Loucy (cell line): ENCODE data around the gene DOC2A.

Experiments used
- H2AFZ ChIP-seq: fragments of 200-600 bp; sonication (generic); 2 replicates; pipeline ENCODE4 v1.6.0; 2016; ENCODE audit warnings: antibody characterized with exemption, mild to moderate bottlenecking, low read length, moderate library complexity
- H3F3A ChIP-seq: fragments of 200-600 bp; 2 replicates; pipeline ENCODE4 v1.6.0; 2016; ENCODE audit warnings: antibody characterized with exemption, low read depth, mild to moderate bottlenecking
- H3K27me3 ChIP-seq: fragments of 200-600 bp; sonication (generic); 2 replicates; pipeline ENCODE4 v1.6.1; 2014; ENCODE audit warnings: low read length, mild to moderate bottlenecking; ENCODE audit not compliant: insufficient read depth, poor library complexity, severe bottlenecking
- H3K36me3 ChIP-seq: fragments of 200-600 bp; sonication (generic); 2 replicates; pipeline ENCODE4 v1.6.1; 2016; ENCODE audit warnings: low read length; ENCODE audit not compliant: insufficient read depth
- H3K4me1 ChIP-seq: fragments of 200-600 bp; sonication (generic); 2 replicates; pipeline ENCODE4 v1.5.1; 2014; ENCODE audit warnings: low read length, mild to moderate bottlenecking; ENCODE audit not compliant: insufficient read depth, poor library complexity, severe bottlenecking
- H3K4me2 ChIP-seq: fragments of 200-600 bp; sonication (generic); 2 replicates; pipeline ENCODE4 v1.6.0; 2014; ENCODE audit warnings: antibody characterized with exemption, low read length, low read depth, mild to moderate bottlenecking; ENCODE audit not compliant: poor library complexity, severe bottlenecking
- H3K4me3 ChIP-seq: fragments of 200-600 bp; sonication (generic); 2 replicates; pipeline ENCODE4 v1.5.1; 2014; ENCODE audit warnings: low read length, mild to moderate bottlenecking, mixed read lengths; ENCODE audit not compliant: poor library complexity, severe bottlenecking
- H3K79me2 ChIP-seq: fragments of 200-600 bp; sonication (generic); 2 replicates; pipeline ENCODE4 v1.6.1; 2014; ENCODE audit warnings: low read length; ENCODE audit not compliant: insufficient read depth
- H3K9ac ChIP-seq: fragments of 200-600 bp; sonication (generic); 2 replicates; pipeline ENCODE4 v1.6.0; 2014; ENCODE audit warnings: mild to moderate bottlenecking, low read depth, low read length, moderate library complexity; ENCODE audit not compliant: poor library complexity, severe bottlenecking
- H3K9me2 ChIP-seq: fragments of 200-600 bp; sonication (generic); replicated peaks from 2 replicates; pipeline ENCODE4 v1.6.1; 2016; ENCODE audit warnings: low read depth, low read length, mixed read lengths
- H3K9me3 ChIP-seq: fragments of 200-600 bp; sonication (generic); 2 replicates; pipeline ENCODE4 v1.6.1; 2014; ENCODE audit warnings: mild to moderate bottlenecking, antibody characterized with exemption, low read length, low read depth; ENCODE audit not compliant: insufficient read depth
- H4K20me1 ChIP-seq: fragments of 200-600 bp; sonication (generic); 2 replicates; pipeline ENCODE4 v1.6.0; 2014; ENCODE audit warnings: antibody characterized with exemption, low read length, mild to moderate bottlenecking; ENCODE audit not compliant: insufficient read depth, poor library complexity, severe bottlenecking
- CTCF ChIP-seq: fragments of 200-600 bp; sonication (generic); conservative IDR thresholded peaks from 2 replicates; pipeline ENCODE4 v1.5.1; 2014; ENCODE audit warnings: mild to moderate bottlenecking, antibody characterized with exemption, low read length
- EZH2phosphoT487 ChIP-seq: fragments of 200-600 bp; IDR thresholded peaks from 2 replicates; pipeline ENCODE4 v1.6.1; 2018; ENCODE audit warnings: antibody characterized with exemption, mild to moderate bottlenecking, moderate library complexity, borderline replicate concordance

Gene DOC2A

GRCh38 chr16:29971304-29971703 lies 39.5 kb downstream of the DOC2A start:
- Histone ChIP-seq H2AFZ (no peak overlapping the region), H3F3A (no peaks in the 10 kb centered on the region; the same call in 1 of the 2 replicates), H3K4me2 (no peak overlapping the region), H3K36me3 (0 out of 2 replicates have a peak, but pooled peaks cover 4% of the 10 kb centered on the region), H4K20me1 (peaks cover 22% of the 10 kb centered on the region), H3K9ac (no peak overlapping the region), H3K27me3 (no peaks in the 10 kb centered on the region), H3K4me1 (peaks cover 23% of the 10 kb centered on the region), H3K9me2 (no peaks in the 10 kb centered on the region), H3K9me3 (no peaks in the 10 kb centered on the region), H3K4me3 (no peak overlapping the region), H3K79me2 (peaks cover 25% of the 10 kb centered on the region)
- TF ChIP-seq CTCF, result no peak
- no peak for TF ChIP-seq EZH2phosphoT487

- H3K4me3 ChIP-seq, result no peak overlapping the region
- H2AFZ ChIP-seq, result no peak overlapping the region
- no peaks in the 10 kb centered on the region for H4K20me1 ChIP-seq
- H3K36me3 ChIP-seq, result 0 out of 2 replicates have a peak, but pooled peaks cover 4% of the 10 kb centered on the region
- H3K79me2 ChIP-seq, result no peaks in the 10 kb centered on the region
- no peak overlapping the region for H3K9ac ChIP-seq
- no peaks in the 10 kb centered on the region for H3K27me3 ChIP-seq
- no peak overlapping the region for H3K4me2 ChIP-seq
- peaks cover 11% of the 10 kb centered on the region for H3K4me1 ChIP-seq
- no peaks in the 10 kb centered on the region for H3K9me2 ChIP-seq
- H3K9me3 ChIP-seq, result no peaks in the 10 kb centered on the region
- H3F3A ChIP-seq, result no peaks in the 10 kb centered on the region; the same call in 1 of the 2 replicates
- TF ChIP-seq CTCF, result no peak
- TF ChIP-seq EZH2phosphoT487, result no peak
Measured at GRCh38 chr16:29968205-29968604, 42.6 kb downstream of the DOC2A start.

GRCh38 chr16:29963021-29963743 lies 47.6 kb downstream of the DOC2A start:
- H3K9me3 ChIP-seq, result no peaks in the 10 kb centered on the region
- H3F3A ChIP-seq, result no peaks in the 10 kb centered on the region
- H3K9me2 ChIP-seq, result no peaks in the 10 kb centered on the region
- peaks cover 6% of the 10 kb centered on the region for H3K79me2 ChIP-seq
- no peaks in the 10 kb centered on the region for H4K20me1 ChIP-seq
- 0 out of 2 replicates have a peak, but pooled peaks cover 3% of the 10 kb centered on the region for H3K36me3 ChIP-seq
- H2AFZ ChIP-seq, result no peak overlapping the region
- peak overlapping the region; percentile 88 for H3K9ac ChIP-seq
- no peaks in the 10 kb centered on the region for H3K27me3 ChIP-seq
- peaks cover 19% of the 10 kb centered on the region for H3K4me1 ChIP-seq
- peak overlapping the region; percentile 100 for H3K4me2 ChIP-seq
- peak overlapping the region; percentile 85 for H3K4me3 ChIP-seq
- TF ChIP-seq EZH2phosphoT487 (no peak), CTCF (no peak)
